ENCODE data around the gene SYT6. TPM values are rescaled to one million over a fixed set of nuclear protein-coding genes. Genes with fewer than 3 reads are reported as not detected.

SYT6 gene
- total and polyA plus RNA-seq, 10 of the 15 experiments (the other 5 are each of a cell fraction or from before 2014, with no cell fraction given) = 0.05 to 0.39 TPM; not detected in 8

DNA sequence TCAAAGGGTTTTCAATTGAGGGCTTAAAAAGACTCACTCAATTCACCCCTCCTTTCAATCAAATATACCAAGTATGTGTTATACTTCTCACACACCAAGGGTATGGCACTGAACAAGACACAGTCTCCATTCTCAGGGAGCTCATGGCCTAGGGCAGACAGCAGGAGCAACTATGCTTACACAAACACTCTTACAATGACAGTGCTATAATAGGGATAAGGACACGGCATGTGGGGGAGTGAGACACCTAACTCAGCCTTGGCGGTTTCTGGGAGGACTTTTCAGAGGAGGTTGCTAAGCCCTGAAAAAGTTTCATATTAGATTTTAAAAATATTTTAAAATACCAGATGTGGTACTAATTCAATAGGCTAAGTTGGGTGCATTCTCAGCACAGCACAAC is 22.7 kb upstream of the SYT6 start:
- no peaks in the 10 kb centered on the region for H4K20me1 ChIP-seq (ENCODE audit: control insufficient read depth, insufficient read depth)
- in situ Hi-C loops (cut with MboI) = no loop called here
- no peak for FAIRE-seq
- no peaks in the 10 kb centered on the region for H3K27me3 ChIP-seq (replicated peaks in 1 of 2; ENCODE audit: control insufficient read depth in 2 of 2, insufficient read depth in 2 of 2, low read length in 1 of 2)
- intact Hi-C loops (cut with micrococcal nuclease; ENCODE audit: unreplicated experiment) = no loop called here
- no peak overlapping the region for H3K4me2 ChIP-seq (ENCODE audit: control insufficient read depth, insufficient read depth)
- no peak overlapping the region for H3K4me3 ChIP-seq
- no peak for ATAC-seq
- 21% methylated on average over 2 of the region's 2 CpGs for WGBS (ENCODE audit: insufficient coverage, insufficient replicate concordance, low lambda C conversion rate, missing lambda C conversion rate)
- POLR2A ChIA-PET = no interaction called here
- RAD21 ChIA-PET (ENCODE audit: unreplicated experiment) = no interaction called here
- H3K27ac ChIP-seq (ENCODE audit: control insufficient read depth, insufficient read depth) = no peak overlapping the region
- CTCF ChIA-PET = no interaction called here
- H3K4me1 ChIP-seq (ENCODE audit: control insufficient read depth, insufficient read depth, low read length) = no peaks in the 10 kb centered on the region
- DNase-seq (ENCODE audit: low read depth, low spot score) = no peak
- H3K79me2 ChIP-seq (ENCODE audit: control insufficient read depth, insufficient read depth, low read length) = no peaks in the 10 kb centered on the region
- no peaks in the 10 kb centered on the region for H3K9me3 ChIP-seq (replicated peaks; ENCODE audit: control insufficient read depth, insufficient read depth, low read length)
- SMC1A ChIA-PET (ENCODE audit: uncharacterized antibody, unreplicated experiment) = no interaction called here
- no peak overlapping the region for H2AFZ ChIP-seq (ENCODE audit: control insufficient read depth, low read depth, low read length)
- no peak for TF ChIP-seq YBX1 (IDR thresholded peaks at IDR 0.05)
- TF ChIP-seq NR2F1 (conservative IDR thresholded peaks at IDR 0.05) = no peak
- no peak for TF ChIP-seq SMAD5 (IDR thresholded peaks at IDR 0.05; ENCODE audit: low read depth)
- no peak for TF ChIP-seq EZH2 (IDR thresholded peaks at IDR 0.05; ENCODE audit: borderline replicate concordance, control insufficient read depth, low read depth, low read length)
- no peak for TF ChIP-seq SMAD1 (IDR thresholded peaks at IDR 0.05; ENCODE audit: low read depth, partially characterized antibody)
- no peak for TF ChIP-seq ZSCAN29 (IDR thresholded peaks at IDR 0.05)
- TF ChIP-seq IRF4 (IDR thresholded peaks at IDR 0.05; ENCODE audit: low read depth, low read length) = no peak
- no peak for TF ChIP-seq ZNF384 (IDR thresholded peaks at IDR 0.05; ENCODE audit: borderline replicate concordance, low read depth, low read length)
- no peak for TF ChIP-seq NFIC (IDR thresholded peaks at IDR 0.05; ENCODE audit: low read depth, low read length)
- TF ChIP-seq EED (IDR thresholded peaks at IDR 0.05; ENCODE audit: low read depth) = no peak
- TF ChIP-seq CEBPB (IDR thresholded peaks at IDR 0.05; ENCODE audit: borderline replicate concordance in 1 of 2, low read depth in 2 of 2, low read length in 2 of 2) = no peak
- no peak for TF ChIP-seq ZBED1 (IDR thresholded peaks at IDR 0.05; ENCODE audit: borderline replicate concordance)
- TF ChIP-seq TARDBP (IDR thresholded peaks at IDR 0.05; ENCODE audit: borderline replicate concordance) = no peak
- TF ChIP-seq, protein P1, sequence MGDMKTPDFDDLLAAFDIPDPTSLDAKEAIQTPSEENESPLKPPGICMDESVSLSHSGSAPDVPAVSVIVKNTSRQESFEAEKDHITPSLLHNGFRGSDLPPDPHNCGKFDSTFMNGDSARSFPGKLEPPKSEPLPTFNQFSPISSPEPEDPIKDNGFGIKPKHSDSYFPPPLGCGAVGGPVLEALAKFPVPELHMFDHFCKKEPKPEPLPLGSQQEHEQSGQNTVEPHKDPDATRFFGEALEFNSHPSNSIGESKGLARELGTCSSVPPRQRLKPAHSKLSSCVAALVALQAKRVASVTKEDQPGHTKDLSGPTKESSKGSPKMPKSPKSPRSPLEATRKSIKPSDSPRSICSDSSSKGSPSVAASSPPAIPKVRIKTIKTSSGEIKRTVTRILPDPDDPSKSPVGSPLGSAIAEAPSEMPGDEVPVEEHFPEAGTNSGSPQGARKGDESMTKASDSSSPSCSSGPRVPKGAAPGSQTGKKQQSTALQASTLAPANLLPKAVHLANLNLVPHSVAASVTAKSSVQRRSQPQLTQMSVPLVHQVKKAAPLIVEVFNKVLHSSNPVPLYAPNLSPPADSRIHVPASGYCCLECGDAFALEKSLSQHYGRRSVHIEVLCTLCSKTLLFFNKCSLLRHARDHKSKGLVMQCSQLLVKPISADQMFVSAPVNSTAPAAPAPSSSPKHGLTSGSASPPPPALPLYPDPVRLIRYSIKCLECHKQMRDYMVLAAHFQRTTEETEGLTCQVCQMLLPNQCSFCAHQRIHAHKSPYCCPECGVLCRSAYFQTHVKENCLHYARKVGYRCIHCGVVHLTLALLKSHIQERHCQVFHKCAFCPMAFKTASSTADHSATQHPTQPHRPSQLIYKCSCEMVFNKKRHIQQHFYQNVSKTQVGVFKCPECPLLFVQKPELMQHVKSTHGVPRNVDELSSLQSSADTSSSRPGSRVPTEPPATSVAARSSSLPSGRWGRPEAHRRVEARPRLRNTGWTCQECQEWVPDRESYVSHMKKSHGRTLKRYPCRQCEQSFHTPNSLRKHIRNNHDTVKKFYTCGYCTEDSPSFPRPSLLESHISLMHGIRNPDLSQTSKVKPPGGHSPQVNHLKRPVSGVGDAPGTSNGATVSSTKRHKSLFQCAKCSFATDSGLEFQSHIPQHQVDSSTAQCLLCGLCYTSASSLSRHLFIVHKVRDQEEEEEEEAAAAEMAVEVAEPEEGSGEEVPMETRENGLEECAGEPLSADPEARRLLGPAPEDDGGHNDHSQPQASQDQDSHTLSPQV (IDR thresholded peaks at IDR 0.05) = no peak
- H3K36me3 ChIP-seq (ENCODE audit: control insufficient read depth in 2 of 2, insufficient read depth in 2 of 2, low read length in 1 of 2) = no peaks in the 10 kb centered on the region
- H3K9ac ChIP-seq (ENCODE audit: control insufficient read depth, insufficient read depth, low read length) = no peak overlapping the region
- BruUV-seq (replicated peaks) = no TSS peak

Measured in GM12878 (cell line).